Fibroblast of lung (primary cell): ENCODE data around the gene ZIC1. TPM values are rescaled to one million over a fixed set of nuclear protein-coding genes. Genes with fewer than 3 reads are reported as not detected.

Experiments used
- DNase-seq, 2 donors: peaks; one replicate each; pipeline versions ENCODE4 v3.0.0 to v3.0.0-alpha.2; 2010; ENCODE audit warnings: low read depth in 2 of 2
- H2AFZ ChIP-seq: 2 replicates; pipeline ENCODE4 v1.5.1; 2012; ENCODE audit warnings: low read length, control low read depth, inconsistent platforms
- H3K27ac ChIP-seq: 2 replicates; pipeline ENCODE4 v1.5.1; 2011; ENCODE audit warnings: low read length, control low read depth; ENCODE audit not compliant: insufficient read depth
- H3K27me3 ChIP-seq: 2 replicates; pipeline ENCODE4 v1.5.1; 2011; ENCODE audit warnings: mild to moderate bottlenecking, low read length; ENCODE audit not compliant: control insufficient read depth, insufficient read depth
- H3K36me3 ChIP-seq: 2 replicates; pipeline ENCODE4 v1.5.1; 2011; ENCODE audit warnings: low read length; ENCODE audit not compliant: control insufficient read depth, insufficient read depth
- H3K4me1 ChIP-seq: 2 replicates; pipeline ENCODE4 v1.5.1; 2011; ENCODE audit warnings: low read length; ENCODE audit not compliant: control insufficient read depth, insufficient read depth; ENCODE audit errors: extremely low read depth
- H3K4me2 ChIP-seq: 2 replicates; pipeline ENCODE4 v1.5.1; 2011; ENCODE audit warnings: low read length, control low read depth; ENCODE audit not compliant: insufficient read depth; ENCODE audit errors: extremely low read depth
- H3K4me3 ChIP-seq, 4 experiments: fragments of 200-600 bp in 1 of 4; sonication (generic) in 1 of 4; replicated peaks in 1 of 4; 2 replicates each; pipeline ENCODE4 v1.5.1; 2011 to 2016; ENCODE audit warnings: low read length in 4 of 4, low read depth in 3 of 4, mild to moderate bottlenecking in 3 of 4, control low read depth in 2 of 4, inconsistent platforms in 1 of 4, mixed read lengths in 1 of 4; ENCODE audit not compliant: insufficient read depth in 1 of 4; ENCODE audit errors: control extremely low read depth in 1 of 4
- H3K79me2 ChIP-seq: 2 replicates; pipeline ENCODE4 v1.5.1; 2012; ENCODE audit warnings: mild to moderate bottlenecking, low read length, inconsistent platforms; ENCODE audit not compliant: control insufficient read depth, insufficient read depth
- H3K9ac ChIP-seq: 2 replicates; pipeline ENCODE4 v1.5.1; 2011; ENCODE audit warnings: mild to moderate bottlenecking, low read length, control low read depth; ENCODE audit not compliant: insufficient read depth
- H3K9me3 ChIP-seq: 2 replicates; pipeline ENCODE4 v1.5.1; 2012; ENCODE audit warnings: low read depth, low read length; ENCODE audit not compliant: control insufficient read depth, insufficient read depth
- H4K20me1 ChIP-seq: 2 replicates; pipeline ENCODE4 v1.5.1; 2011; ENCODE audit warnings: low read length; ENCODE audit not compliant: control insufficient read depth, insufficient read depth; ENCODE audit errors: extremely low read depth
- EZH2 ChIP-seq: IDR thresholded peaks from 2 replicates; pipeline ENCODE4 v1.5.1; 2012; ENCODE audit warnings: low read length, control low read depth, mild to moderate bottlenecking; ENCODE audit errors: missing control alignments
- polyA plus RNA-seq, 2 donors: library from polyadenylated mRNA; depleted of rRNA in 1 of 2; stranded (reverse) in 1 of 2; unstranded in 1 of 2; fragments of >200 nt; gene quantifications; 2 replicates each; pipeline ENCODE4 v1.2.1, GENCODE V29; 2011 to 2012; ENCODE audit warnings: missing spikeins in 1 of 2
- total RNA-seq: library from RNA; depleted of rRNA; stranded (reverse); fragments of >200 nt; gene quantifications from 2 replicates; pipeline ENCODE4 v1.2.1, GENCODE V29; 2014
- TF ChIP-seq, protein P1 (sequence below), 2 donors: IDR thresholded peaks in 1 of 2; conservative IDR thresholded peaks in 1 of 2; 1 replicate in 1 of 2; 2 replicates in 1 of 2; pipeline ENCODE4 v1.5.1; 2011 to 2012; ENCODE audit warnings: low read length in 2 of 2, control low read depth in 1 of 2, inconsistent platforms in 1 of 2, low read depth in 1 of 2, mild to moderate bottlenecking in 1 of 2

Gene ZIC1
- total and polyA plus RNA-seq, 2 donors (not counting 1 experiment from before 2014, with no cell fraction given), result 0.11 TPM; not detected in 1

DNA sequence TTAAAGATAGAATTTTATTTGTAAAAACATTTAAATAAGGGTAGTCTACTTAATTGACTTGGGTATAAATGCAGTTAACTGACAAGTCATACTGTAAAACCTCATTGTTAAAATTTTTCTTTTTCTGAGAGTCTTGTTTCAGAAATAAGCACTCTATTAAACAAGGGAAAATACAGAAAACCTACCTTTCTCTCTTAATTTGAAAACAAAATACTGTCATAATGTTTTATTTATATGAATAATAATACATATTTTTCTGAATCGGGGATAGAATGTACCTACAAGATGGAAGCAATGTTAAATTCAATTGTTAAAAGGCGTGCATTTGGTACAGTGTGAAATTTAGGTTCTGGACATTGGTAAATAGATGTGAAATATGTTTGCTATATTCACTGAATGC is 17.8 kb downstream of the ZIC1 start:
- H3K4me3 ChIP-seq, result no peak overlapping the region
- TF ChIP-seq, protein P1, sequence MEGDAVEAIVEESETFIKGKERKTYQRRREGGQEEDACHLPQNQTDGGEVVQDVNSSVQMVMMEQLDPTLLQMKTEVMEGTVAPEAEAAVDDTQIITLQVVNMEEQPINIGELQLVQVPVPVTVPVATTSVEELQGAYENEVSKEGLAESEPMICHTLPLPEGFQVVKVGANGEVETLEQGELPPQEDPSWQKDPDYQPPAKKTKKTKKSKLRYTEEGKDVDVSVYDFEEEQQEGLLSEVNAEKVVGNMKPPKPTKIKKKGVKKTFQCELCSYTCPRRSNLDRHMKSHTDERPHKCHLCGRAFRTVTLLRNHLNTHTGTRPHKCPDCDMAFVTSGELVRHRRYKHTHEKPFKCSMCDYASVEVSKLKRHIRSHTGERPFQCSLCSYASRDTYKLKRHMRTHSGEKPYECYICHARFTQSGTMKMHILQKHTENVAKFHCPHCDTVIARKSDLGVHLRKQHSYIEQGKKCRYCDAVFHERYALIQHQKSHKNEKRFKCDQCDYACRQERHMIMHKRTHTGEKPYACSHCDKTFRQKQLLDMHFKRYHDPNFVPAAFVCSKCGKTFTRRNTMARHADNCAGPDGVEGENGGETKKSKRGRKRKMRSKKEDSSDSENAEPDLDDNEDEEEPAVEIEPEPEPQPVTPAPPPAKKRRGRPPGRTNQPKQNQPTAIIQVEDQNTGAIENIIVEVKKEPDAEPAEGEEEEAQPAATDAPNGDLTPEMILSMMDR (conservative IDR thresholded peaks at IDR 0.05 in 1 of 2, IDR thresholded peaks at IDR 0.05 in 1 of 2; ENCODE audit: low read depth in 1 of 2, low read length in 2 of 2), result no peak
- TF ChIP-seq EZH2, result no peak
- H4K20me1 ChIP-seq, result no peaks in the 10 kb centered on the region
- no peak overlapping the region for H3K9ac ChIP-seq
- H3K79me2 ChIP-seq, result no peaks in the 10 kb centered on the region
- peaks cover 31% of the 10 kb centered on the region for H3K27me3 ChIP-seq
- no peak for DNase-seq
- no peak overlapping the region for H3K4me2 ChIP-seq
- no peaks in the 10 kb centered on the region for H3K9me3 ChIP-seq
- H2AFZ ChIP-seq, result no peak overlapping the region
- no peaks in the 10 kb centered on the region for H3K36me3 ChIP-seq
- no peak overlapping the region for H3K27ac ChIP-seq
- H3K4me1 ChIP-seq, result no peaks in the 10 kb centered on the region

DNA sequence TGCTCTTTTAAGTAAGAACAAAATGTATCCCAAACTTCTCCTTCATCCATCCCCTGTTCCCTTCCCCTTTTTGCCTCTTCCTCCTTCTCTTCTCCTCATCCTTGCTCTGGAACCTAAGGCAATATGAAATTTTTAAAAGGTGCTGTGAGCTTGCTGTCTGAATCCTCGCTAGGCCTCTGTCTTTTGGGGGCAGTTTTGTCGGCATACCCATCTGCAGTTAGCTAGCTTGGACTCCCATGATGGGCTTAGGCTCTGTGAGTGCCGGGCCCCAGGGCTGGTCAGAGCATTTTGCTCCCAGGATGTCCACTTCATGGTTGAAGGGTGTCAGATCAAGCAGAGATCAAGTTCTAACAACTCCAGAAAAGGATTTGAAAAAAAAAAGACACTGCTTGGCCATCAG is 18.6 kb downstream of the ZIC1 start:
- Histone ChIP-seq H3K4me1 (no peaks in the 10 kb centered on the region), H3K4me3 (no peak overlapping the region), H3K9ac (no peak overlapping the region), H4K20me1 (no peaks in the 10 kb centered on the region), H3K27ac (no peak overlapping the region), H3K4me2 (no peak overlapping the region), H3K79me2 (no peaks in the 10 kb centered on the region), H3K9me3 (no peaks in the 10 kb centered on the region), H2AFZ (no peak overlapping the region), H3K27me3 (peaks cover 23% of the 10 kb centered on the region), H3K36me3 (no peaks in the 10 kb centered on the region)
- TF ChIP-seq EZH2, result no peak
- TF ChIP-seq, protein P1 (conservative IDR thresholded peaks at IDR 0.05 in 1 of 2, IDR thresholded peaks at IDR 0.05 in 1 of 2; ENCODE audit: low read depth in 1 of 2, low read length in 2 of 2), result no peak
- no peak for DNase-seq

GRCh38 chr3:147428326-147428725 is 19.2 kb downstream of the ZIC1 start:
- no peaks in the 10 kb centered on the region for H3K36me3 ChIP-seq
- TF ChIP-seq EZH2, result no peak
- TF ChIP-seq, protein P1 (conservative IDR thresholded peaks at IDR 0.05 in 1 of 2, IDR thresholded peaks at IDR 0.05 in 1 of 2; ENCODE audit: low read depth in 1 of 2, low read length in 2 of 2), result no peak
- no peaks in the 10 kb centered on the region for H4K20me1 ChIP-seq
- H3K9ac ChIP-seq, result no peak overlapping the region
- no peaks in the 10 kb centered on the region for H3K9me3 ChIP-seq
- no peak overlapping the region for H3K4me2 ChIP-seq
- H3K79me2 ChIP-seq, result no peaks in the 10 kb centered on the region
- no peak overlapping the region for H2AFZ ChIP-seq
- DNase-seq, result no peak
- H3K4me1 ChIP-seq, result no peaks in the 10 kb centered on the region
- H3K27ac ChIP-seq, result no peak overlapping the region
- H3K4me3 ChIP-seq, result no peak overlapping the region
- peaks cover 17% of the 10 kb centered on the region for H3K27me3 ChIP-seq
